DOHH2 (cell line): ENCODE results near the gene HLA-DPA1.

Experiments used
- CTCF ChIP-seq: fragments of 200-600 bp; sonication (generic); IDR thresholded peaks from one replicate; pipeline ENCODE4 v1.5.1; 2014; ENCODE audit warnings: antibody characterized with exemption, mild to moderate bottlenecking, low read depth, low read length; ENCODE audit not compliant: poor library complexity, severe bottlenecking
- EZH2phosphoT487 ChIP-seq: fragments of 200-600 bp; sonication (generic); IDR thresholded peaks from 2 replicates; pipeline ENCODE4 v1.6.1; 2017; ENCODE audit warnings: borderline replicate concordance, mild to moderate bottlenecking, antibody characterized with exemption, low read length, moderate library complexity, mixed read lengths

DNA sequence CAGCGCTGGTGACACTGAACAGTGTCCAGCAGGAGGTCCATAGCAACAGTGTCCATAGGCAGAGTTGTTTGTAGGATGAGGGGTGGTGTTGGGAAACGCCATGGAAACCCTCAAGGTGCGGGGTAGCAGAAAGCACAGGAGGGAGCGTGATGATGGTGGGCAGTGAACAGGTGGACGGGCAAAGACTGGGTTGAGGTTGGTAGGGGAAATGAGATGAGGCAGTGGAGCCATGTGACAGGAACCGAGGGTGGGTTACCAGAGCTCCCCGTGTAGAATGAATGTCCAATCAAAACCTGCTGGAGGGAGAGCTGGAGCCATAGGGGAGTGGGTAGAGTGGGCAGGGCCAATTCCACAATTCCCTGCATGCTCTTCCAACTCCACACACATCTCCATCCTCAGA is 40.3 kb upstream of the HLA-DPA1 start:
- TF ChIP-seq CTCF: no peak
- TF ChIP-seq EZH2phosphoT487: no peak
